Right lobe of liver (tissue), 4 donors: Measurements from ENCODE around the gene KLK13.

ENCODE experiments used
- POLR2A ChIP-seq: fragments of 450-650 bp; IDR thresholded peaks from one replicate; pipeline ENCODE4 v1.6.1; 2017; ENCODE audit warnings: antibody characterized with exemption, mild to moderate bottlenecking
- TF ChIP-seq, protein P1 (sequence below), 4 donors: fragments of 200-600 bp in 3 of 4; fragments of 450-650 bp in 1 of 4; IDR thresholded peaks; one replicate each; pipeline versions ENCODE4 v1.5.1 to v1.8.0; 2016 to 2022; ENCODE audit warnings: antibody characterized with exemption in 4 of 4, mild to moderate bottlenecking in 2 of 4
- donor health status: DM: no; HTN: no; CAD: no.
- donor health status: DM: no; HTN: no; CAD: no.
- donor health status: DM: no; HTN: yes; CAD: no.

DNA sequence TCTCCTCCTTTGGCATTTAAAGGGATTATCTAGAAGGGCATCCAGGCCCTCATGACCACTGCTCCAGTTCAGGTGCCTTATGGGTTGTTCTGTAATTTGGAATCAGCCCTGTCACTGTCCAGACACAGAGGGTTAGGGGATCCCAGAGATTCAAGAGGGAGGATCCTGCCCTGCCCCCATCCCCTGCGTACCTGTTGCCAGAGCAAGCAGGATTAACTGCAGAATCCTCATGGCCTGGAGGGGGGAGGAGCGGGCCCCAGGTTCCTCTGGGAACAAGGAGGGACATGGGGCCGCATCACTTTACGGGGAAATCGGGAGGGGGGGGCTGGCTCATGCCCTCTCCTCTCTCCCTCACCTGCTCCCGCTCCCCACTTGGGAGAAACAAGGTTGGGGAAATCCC, 39.5 kb downstream of the KLK13 start:
- no peak for TF ChIP-seq POLR2A
- TF ChIP-seq, protein P1, sequence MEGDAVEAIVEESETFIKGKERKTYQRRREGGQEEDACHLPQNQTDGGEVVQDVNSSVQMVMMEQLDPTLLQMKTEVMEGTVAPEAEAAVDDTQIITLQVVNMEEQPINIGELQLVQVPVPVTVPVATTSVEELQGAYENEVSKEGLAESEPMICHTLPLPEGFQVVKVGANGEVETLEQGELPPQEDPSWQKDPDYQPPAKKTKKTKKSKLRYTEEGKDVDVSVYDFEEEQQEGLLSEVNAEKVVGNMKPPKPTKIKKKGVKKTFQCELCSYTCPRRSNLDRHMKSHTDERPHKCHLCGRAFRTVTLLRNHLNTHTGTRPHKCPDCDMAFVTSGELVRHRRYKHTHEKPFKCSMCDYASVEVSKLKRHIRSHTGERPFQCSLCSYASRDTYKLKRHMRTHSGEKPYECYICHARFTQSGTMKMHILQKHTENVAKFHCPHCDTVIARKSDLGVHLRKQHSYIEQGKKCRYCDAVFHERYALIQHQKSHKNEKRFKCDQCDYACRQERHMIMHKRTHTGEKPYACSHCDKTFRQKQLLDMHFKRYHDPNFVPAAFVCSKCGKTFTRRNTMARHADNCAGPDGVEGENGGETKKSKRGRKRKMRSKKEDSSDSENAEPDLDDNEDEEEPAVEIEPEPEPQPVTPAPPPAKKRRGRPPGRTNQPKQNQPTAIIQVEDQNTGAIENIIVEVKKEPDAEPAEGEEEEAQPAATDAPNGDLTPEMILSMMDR (IDR thresholded peaks at IDR 0.05) = no peak
